NOMO-1 treated with DMSO at 0.1 percent for 48 hours (cell line): ENCODE data around the gene STKLD1.
"Not testable (repeated sequence)": the region's sequence is repeated elsewhere in the genome, so short reads cannot be mapped to it uniquely, and the experiment has no call there.

Experiments used
- DNase-seq: peaks from one replicate; lab custom pipeline; 2025; ENCODE audit not compliant: unreplicated experiment; lab: John Stamatoyannopoulos, UW

STKLD1 gene

DNA sequence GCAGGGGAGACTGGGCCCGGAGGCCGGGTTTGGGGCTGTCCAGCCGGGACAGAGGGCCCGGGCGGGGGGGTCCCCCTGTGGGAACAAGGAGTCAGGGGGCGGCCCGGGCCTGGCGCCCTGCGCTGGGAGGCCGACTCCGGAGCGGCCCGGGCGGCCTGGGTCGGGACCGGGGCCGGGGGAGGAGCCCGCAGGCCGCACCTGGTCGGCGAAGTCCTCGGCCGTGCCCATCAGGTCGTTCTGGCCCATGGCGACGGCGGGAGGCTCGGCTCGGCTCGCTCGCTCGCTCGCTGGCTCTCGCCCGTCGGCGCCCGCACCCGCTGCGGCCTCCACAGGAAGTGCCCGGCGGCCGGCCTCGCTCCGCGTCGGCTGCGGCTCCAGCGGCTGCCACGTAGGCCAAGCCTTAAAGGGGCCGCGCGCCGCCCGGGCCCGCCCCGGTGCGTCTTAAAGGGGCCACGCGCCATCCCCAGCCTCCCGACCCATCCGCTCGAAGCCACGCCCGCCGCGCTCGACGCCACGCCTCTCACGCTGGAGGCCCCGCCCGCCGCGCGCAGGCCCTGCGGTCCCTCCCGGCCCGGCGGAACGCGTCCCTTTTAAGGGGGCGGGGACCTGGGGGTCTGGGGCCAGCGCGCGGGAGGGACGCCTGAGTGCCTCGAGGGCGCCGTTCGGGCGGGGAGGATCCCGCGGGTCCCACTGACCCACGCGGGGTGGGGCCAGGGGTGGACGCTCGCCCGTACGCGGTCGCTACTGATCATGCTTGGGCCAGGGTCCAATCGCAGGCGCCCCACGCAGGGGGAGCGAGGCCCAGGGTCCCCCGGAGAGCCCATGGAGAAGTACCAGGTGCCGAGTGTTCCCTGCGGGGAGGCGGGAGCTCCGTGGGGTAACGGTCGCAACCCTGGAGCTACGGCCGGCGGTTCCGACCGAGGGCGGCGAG is at the start of gene STKLD1, which contains the start of gene SURF4:
Gene STKLD1 (plus strand): TSS at position 643 of the 931 bp plus-strand sequence. CDS start 108 bp downstream, at position 751.
Gene SURF4 (minus strand): TSS at position 337 of the 931 bp plus-strand sequence. CDS start 91 bp downstream, at position 246.
- peak; percentile 92 for DNase-seq

DNA sequence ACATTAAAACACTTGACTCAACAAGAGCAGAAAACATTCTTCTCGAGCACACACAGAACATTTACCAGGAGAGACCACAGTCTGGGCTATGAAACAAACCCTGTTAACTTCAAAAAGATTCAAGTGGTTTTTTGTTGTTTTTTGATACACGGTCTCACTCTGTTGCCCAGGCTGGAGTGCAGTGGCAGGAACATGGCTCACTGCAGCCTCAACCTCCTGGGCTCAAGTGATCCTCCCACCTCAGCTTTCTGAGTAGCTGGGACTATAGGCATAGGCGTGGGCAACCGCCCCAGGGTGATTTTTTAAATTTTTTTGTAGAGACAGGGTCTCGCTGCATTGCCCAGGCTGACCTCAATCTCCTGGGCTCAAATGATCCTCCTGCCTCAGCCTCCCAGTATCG is 49.1 kb upstream of the STKLD1 start:
- DNase-seq: not testable (repeated sequence)

DNA sequence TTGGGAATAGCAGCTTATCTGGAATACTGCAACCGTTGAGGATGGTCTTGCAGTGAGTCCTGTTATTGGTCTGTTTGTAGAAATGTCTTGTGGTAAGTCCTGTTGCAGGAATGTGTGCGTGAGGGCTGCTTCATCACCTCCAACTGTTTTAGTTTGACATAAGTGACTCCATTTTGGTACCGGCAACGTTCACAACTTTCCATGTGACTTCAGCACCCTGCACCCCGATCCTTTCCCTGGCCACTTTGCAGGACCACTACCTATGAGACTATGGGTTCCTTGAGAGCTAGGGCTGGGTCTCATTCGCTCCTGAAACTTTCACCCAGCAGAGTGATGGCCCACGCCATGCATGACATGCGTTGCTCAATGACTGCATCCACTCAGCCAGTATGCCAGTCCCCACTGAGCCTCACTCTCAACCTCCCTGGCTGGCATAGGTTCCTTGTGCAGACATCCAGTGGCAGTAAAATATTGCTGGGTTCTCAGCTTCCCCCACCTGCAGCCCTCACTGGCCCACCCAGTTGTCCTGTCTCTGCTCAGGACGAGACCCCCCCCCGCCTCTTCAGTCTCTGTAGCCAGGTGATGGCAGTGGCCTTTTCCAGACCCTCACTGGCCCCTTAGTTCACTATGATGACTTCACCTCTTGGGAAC is 48.2 kb upstream of the STKLD1 start:
- DNase-seq: no peak

DNA sequence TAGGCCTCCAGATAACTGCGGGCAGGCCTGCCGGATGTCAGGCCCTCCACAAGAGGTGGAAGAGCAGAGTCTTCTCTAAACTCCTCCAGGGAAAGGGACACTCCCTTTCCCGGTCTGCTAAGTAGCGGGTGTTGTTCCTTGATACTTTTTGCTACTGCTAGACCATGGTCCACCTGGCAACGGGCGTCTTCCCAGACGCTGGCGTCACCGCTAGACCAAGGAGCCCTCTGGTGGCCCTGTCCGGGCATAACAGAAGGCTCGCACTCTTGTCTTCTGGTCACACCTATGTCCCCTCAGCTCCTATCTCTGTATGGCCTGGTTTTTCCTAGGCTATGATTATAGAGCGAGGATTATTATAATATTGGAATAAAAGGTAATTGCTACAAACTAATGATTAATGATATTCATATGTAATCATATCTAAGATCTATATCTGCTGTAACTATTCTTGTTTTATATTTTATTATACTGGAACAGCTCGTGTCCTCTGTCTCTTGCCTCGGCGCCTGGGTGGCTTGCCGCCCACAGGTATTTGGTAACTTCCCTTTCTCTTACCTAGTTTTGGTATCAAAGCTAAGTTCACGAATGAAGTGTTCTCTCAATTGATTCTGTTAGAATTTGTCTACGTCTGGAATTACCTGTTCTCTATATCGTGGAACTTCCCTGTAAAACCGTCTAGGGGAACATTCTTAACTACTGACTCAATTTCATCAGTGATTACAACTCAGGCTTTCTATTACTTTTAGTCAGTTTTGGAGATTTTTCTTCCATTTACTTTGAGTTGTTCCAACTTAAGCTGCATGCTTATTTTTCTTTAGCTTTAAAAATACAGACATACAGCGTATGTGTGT is 46.6 kb upstream of the STKLD1 start:
- DNase-seq: not testable (repeated sequence)

DNA sequence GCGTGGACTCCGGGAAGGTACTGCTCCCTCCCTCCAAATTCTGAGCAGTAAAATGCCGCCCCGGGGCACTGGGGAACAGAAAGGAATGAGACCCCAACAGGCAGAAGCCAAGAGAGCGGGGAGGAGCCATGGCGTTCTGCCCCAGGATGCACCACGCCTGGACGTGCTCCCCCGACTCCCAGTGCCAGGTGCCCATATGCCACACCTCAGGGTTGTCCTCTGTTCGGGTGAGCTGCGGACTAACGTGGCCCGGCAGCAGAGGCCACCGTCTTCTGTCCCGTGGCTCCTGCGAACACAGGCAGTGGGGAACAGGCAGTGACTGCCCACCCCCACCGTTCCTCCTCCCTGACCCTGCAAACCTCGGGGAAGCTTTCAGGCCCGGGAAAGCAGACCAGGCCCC is 44.9 kb upstream of the STKLD1 start:
- no peak for DNase-seq

DNA sequence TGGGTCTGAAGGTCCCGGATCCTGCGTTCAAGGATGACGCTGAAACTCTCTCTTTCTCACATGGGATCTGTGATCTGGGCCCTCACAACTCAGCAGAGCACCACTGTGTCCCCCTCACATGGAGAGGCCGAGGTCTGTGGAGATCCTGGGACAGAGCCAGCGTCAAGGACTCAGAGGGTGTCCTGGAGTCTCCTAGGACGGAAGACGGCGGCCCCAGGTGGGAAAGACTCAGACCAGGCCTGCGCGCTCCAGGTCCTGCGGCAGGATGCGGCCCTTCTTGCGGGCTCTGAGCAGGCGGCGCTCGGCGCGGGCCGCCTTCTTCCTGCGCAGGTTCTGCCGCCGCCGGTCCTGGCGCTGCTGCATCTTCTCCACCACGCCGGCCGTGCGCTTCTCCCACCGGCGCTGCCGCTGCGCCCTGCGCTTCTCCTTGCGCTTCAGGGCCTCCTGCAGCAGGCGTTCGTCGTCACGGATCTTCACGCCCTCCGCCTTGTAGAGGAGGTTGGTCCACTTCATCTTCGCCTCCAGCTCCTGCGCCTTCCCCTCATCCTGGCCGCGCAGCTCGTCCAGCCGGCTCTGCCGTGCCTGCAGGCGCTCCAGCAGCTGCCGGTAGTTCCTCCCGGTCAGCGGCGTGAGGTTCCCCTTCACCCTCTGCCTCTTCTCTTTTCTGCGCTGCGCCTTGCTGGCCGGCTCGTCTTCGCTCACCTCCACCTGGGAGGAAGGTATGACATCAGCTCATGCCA is 44.4 kb upstream of the STKLD1 start:
- DNase-seq: no peak

DNA sequence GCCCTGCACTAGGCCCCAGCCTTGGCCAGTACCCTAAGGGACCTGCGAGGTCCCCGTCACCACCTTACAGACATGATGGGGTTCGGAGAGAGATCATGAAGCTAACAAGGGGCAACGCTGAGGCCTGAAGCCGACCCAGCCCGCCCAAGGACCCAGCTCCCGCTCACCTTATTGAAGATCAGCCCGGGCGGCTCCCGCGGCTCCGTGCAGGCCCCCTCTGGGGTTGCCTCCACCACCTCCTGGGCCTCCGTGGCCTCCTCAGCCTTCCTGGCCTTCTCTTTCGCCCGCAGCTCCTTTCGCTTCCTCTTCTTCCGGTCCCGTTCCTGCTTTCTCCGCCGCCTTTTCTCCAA is 43.8 kb upstream of the STKLD1 start:
- no peak for DNase-seq

DNA sequence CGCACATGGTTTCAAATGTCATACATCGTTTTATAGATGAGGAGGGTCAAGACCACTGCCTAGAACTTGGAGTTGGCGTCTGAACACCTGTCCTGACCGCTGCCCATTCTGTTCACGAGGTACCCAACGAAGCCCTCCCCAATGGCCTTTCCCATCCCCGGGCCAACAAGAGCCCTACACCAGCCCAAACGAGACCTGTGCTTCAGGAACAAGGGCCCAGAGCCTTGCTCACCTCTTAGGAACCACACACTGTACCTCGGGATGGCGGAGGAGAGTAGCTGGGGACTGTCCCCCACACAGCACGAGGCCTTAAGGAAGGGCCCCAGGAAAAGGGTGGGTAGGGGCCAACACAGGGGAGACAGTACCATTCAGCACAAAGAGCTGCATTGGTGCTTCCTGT is 43.2 kb upstream of the STKLD1 start:
- DNase-seq: no peak

DNA sequence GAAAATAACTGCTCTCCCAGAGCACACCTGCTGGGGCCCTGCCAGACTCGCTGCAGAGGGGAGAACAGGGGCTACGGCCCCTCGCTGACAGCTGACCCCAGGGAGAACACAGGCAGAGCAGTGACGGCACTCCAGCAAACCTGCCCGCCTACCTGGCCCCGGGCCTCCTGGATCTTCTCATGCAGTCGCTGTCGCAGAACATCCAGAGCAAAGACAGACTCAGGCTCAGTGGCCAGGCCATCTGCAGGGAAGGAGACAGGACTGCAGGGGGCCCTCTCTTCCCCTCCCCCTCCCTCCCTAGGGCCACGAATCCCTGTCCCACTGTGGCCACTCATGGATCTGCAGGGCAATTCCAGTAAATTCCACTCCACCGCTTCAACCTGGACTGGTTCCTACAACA is 42.6 kb upstream of the STKLD1 start:
- no peak for DNase-seq

DNA sequence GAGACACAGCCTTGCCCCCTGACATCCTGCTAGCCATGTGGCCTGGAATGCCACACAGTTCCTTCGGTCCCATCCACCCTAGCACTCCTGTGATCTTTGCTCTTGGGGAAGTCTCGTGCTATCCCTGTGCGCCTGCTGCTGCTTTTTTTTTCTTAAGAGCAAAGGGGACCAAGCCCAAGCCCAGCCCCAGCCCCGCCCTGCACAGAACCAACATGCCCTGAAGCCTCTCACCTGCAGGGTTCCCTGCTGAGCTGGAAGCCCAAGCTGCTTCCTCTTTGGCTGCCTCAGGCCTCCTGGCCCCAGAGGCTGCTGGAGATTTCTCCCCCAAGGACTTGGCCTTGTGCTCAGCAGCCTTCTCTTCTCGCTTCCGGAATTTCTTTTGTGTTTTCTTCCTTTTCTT is 42.0 kb upstream of the STKLD1 start:
- DNase-seq: no peak

DNA sequence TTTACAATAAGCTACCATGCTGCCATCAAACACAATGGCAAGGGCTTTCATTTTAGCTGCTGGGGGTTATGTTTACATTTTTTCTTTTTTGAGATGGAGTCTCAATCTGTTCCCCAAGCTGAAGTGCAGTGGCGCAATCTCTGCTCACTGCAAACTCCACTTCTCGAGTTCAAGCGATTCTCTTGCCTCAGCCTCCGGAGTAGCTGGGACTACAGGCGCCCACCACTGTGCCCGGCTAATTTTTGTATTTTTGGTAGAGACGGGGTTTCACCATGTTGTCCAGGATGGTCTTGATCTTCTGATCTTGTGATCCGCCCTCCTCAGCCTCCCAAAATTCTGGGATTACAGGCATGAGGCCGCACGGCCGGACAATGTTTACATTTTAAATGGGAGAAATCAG is 41.3 kb upstream of the STKLD1 start:
- not testable (repeated sequence) for DNase-seq

DNA sequence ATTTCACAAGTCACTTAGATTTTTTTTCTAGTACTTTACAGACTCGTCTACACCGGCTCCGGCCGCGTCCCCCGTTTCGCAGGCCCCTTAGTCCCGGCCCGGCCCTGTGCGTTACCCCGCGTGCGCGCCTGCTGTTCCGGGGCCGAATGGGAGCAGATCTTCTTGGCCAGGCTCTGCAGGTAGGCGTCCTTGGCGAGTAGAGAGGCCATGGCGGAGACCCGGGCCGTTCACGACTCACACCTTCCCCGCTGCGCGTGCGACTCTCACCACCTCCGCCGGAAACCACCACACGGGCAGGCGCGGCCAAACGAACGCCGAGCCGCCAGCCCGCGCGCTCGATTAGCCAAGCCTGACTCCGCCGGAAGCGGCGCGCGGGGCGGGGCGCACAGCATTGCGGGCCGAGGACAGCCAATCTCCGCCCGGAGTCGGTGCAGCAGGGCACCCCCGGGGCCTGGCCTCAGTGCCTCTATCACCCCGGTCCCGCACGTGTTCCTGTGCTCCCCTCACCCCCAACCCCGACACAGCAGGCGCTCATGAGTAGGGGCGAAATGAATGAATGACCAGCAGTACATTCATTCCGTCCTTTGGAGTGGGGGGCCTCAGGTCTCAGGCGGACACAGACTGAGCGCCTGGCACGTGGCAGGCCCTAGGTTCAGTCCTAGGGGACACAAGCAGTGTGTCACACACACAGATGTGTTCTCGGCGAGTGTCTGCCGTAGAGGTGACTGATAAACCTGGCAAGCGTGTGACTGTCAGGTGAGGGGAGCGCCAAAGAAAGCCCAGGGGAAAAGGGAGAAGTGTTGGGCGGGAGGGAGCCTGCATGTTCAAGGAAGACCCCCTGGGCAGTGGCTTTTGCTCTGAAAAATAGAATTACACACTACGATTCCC is 40.0 kb upstream of the STKLD1 start, which contains the start of gene SURF6:
Gene SURF6 (minus strand): TSS at position 265 of the 888 bp plus-strand sequence. CDS start 56 bp downstream, at position 209.
- peak; percentile 87 for DNase-seq

DNA sequence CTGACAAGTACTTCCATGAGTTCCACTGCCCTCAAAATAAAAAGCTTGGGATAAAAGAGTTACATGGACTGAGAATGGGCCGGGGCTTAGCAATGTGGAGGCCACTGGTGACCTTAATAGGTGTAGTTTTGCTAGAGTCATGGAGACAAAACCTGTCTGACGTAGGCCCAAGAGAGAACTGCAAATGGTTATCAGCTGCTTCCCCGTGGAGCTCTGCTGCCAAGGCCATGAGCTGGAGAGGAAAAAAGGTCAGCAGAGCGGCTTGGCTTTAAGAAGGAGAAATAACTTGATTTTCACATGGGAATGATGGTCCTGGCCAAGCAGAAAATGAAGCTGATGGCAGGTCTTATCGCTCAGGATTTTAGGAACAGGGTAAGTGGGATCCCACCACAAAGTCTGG is 36.5 kb upstream of the STKLD1 start:
- DNase-seq: no peak

DNA sequence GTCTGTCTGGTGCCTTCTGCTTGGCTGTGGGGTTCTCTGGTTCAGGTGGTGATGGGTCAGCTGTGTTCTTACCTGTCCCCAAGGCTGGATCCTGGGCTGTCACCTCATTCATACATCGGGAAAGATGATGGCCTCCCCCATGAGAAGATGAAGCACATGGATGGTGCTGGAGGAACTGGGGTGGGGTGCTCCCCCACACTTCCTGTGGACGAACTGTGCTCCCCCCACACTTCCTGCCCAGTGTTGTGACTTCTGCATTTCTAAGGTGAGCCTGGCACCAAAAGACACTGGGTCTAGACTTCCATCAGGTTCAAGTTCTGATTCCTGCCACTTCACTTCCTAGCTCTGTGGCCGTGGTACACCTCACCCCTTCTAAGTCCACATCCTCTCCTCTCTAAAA is 35.9 kb upstream of the STKLD1 start:
- DNase-seq: peak; percentile 54

DNA sequence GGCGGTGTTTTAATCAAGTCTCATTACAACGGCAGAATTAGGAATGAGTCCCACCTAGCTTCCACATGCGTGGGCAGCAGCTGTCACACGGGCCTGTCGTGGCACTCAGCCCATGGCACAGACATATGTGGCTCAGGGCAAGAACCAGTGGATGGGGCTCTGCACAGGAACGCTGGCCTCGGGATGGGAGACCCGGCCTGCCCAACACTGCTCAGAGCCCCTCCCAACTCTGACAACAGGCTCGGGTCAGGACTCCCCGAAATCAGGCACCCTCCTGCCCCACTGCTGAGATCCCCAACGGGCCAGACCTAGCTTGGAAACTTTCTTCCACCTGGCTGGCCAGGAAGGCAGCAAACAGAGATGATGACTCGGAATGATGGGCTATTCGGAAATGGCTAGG is 35.2 kb upstream of the STKLD1 start:
- no peak for DNase-seq

DNA sequence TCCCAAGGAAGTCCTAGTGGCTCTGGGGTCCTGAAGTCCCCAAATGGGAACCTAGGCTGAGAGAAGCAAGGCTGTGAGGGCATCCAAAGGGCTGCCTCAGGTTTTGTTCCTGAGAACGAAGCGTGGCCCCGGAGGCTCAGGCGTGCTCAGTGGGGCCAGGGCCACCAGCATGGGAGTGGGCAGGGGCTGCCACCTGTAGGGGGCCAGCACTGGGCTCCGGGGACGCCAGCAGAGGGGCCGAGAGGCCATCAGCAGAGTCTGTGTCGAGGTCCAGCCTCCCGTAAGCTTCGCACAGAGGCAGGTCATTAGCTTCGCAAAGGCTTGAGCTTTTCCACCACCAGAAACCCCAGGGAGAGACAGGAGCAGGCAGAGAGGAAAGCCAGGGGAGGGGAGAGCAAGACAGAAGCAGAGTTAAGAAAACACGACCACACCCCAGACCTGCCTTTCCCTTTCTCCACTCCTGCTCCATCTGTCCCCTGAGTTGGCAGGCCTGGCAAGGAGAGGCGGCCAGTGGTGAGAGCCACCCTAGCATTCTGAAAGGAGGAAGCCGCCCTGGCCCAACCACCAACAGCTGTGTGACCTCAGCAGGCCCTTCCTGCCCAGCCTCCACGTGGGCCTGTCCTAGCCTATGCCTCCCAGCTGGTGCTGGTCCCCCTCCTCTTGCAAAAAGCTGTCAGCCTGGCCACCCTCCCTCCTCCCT is 34.6 kb upstream of the STKLD1 start:
- DNase-seq: no peak

DNA sequence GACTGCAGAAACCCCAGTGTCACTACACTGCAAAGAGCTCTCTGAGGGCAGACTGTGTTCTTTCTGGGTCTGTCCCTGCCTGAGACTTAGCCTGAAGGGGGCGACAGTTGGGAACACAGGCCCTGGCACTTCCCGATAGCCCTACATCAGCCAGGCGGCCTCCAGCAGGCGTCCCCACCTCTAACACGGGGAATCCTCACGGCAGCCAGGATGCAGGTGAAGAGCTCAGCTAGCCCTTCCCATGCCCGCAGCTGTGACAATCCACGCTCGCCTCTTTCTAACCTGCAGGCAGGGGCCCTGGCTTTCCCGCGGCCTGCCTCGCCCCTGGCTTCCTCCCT is 34.1 kb upstream of the STKLD1 start:
- DNase-seq: no peak

DNA sequence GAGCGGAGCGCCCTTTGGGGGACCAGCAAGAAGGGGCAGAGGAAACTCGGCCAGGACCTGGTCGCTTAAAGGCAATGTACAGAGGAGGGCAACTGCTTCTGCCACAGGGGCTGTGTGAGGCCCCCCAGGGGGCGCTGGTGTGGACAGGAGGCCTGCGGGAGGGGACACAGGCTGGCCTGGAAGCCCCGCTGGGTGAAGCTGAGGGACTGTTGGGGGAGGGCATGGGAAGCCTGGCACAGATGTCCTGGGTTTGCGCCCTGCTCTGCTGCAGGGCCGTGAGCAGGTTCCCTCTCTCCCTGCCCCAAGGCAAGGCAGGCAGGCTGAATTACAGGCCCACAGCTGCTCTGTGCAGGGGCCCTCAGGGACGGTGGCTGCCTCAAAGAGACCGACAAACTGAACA is 33.6 kb upstream of the STKLD1 start:
- DNase-seq: no peak

DNA sequence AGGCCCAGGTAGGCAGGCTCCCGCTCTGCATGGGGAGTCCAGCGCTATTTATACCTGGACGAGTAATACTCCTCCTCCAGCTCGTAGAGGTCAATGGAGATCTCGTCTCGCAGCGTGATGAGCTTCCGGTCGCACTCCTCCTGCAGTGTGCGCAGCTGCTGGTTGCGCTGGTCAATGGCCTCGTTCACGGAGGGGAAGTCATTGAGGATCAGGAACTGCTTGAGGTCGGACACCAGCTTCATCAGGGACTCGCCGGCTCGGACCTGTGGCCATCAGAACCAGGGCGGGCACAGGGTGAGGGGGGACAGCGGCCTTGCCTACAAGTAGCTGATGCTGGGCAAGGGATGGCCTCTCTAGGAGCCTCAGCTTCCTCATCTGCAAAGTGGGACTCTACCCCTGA is 32.1 kb upstream of the STKLD1 start:
- DNase-seq: no peak
